HPDE6-E6E7 (cell line): Measurements from ENCODE around the gene PLEKHG4B.
"Not testable (repeated sequence)": the region's sequence is repeated elsewhere in the genome, so short reads cannot be mapped to it uniquely, and the experiment has no call there.

Experiments used
- DNase-seq: peaks from one replicate; pipeline ENCODE4 v3.0.0; 2011; ENCODE audit warnings: missing footprints; ENCODE audit errors: extremely low spot score

Gene PLEKHG4B

DNA sequence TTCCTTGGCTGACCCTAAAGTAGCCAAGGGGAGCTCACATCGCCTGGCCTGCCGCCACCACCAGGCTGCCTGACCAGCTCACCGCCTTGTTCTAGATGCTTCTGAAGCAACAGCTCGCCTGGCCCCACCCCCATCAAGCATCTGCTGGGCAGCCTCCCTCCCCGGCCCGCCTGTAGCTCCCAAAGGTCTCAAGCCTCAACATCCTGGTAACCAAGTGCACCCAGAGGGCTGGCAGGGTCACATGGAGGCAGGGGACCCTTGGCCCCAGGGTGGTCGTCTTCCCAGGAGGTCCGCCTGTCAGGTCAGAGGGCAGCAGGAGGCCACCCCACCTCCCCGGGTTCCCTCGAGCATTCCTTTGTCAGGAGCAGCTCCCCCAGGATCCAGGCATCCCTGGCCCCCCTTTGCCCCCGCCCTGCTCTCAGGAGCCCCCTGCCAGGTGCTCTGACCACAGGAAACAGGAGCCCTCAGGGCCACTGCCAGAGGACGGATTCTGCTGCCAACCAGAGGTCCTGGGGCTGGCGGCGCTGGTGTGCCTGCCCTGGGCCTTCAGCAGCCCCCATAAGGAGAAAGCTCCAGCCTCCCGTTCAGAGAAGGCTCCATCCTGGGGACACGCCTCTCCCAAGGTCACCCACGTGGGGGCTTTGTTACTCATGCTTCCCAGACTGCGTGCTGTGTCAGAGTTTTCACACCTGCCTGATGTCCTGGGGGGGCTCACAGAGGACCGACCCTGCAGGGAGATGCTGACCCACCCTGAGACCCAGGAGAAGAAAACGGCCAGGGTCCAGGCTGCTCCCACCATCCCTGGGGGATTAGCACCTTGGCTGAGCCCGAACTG lies 95.9 kb downstream of the PLEKHG4B start:
- no peak for DNase-seq

DNA sequence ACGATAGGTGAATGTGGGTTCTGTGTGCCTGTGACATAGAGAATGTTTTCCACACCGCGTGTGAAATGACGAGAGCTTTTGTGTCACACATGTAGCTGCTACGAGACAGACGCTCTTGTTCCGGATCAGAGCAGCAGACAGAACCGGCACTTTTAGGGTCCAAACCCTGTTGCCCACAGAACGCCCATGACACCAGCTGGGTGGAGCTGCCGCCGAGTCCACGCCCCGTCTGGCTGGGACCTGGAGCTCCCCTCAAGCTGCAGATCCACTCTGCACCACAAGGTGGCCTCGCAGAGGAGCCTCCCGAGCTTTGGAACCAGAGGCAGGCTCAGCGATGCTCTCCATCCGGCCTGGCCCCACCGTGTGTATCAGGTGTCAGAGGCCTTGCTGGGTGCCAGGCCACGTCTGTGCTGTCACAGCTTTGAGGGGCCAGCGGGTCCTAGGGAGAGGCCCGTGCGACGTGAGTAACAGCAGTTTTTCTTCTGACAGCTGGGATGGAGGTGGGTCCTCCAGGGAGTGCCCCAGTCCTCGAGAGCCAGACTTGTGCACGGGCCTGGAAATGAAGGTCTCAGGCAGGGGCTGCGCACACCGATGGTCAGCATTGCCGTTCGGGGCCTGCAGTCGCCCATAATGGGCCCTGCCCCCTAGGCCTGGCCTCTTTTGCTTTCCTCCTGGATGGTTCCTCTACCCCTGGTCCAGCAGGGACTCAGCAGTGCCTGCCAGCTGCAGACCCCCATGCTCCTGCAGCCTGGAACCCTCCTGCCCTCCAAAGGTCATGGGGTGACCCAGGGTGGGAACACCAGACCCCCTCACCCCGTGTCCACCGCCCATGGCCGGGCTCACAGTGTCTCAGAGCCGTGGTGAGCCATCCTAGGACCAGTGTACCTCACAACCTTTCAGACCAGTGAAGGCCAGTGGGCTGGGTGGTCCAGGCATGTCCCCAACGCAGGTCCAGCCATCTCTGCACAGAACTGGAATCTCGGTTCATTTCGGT lies 96.8 kb downstream of the PLEKHG4B start:
- DNase-seq = peak; percentile 96

- DNase-seq = no peak
These were observed 97.5 kb downstream of the PLEKHG4B start for GRCh38 chr5:189486-189885.

- DNase-seq = no peak
These were observed 98.0 kb downstream of the PLEKHG4B start for GRCh38 chr5:189976-190365.

DNA sequence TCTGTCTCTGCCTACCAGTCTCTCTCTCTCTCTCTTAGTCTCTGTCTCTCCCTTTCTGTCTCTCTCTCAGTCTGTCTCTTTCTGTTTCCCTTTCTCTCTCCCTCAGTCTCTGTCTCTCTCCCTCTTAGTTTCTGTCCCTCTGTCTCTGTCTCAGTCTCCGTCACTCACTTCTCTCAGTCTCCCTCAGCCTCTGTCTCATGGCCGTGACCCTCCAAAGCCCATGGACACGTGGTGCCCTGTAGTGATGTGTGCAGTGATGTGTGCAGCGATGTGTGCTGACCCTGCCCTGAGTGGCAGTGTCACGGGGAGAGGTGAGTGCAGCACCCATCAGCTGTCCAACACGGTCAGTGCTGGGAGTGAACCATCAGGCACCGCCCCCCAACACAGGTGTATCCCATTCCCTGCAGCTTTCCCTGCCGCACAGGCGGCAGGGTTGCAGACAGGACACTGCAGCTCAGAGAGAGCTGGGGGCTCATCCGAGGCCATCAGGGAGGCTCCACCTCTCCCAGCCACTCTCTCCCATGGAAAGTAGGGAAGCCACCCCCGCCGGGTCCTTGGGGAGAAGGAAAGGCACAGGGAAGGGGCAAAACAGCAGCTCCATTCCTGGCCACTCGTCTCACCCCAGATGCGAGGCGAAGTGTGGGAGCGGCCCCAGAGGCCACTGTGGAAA lies 98.5 kb downstream of the PLEKHG4B start:
- DNase-seq = no peak

GRCh38 chr5:191036-191948 lies 99.3 kb downstream of the PLEKHG4B start, which contains the start of gene LRRC14B:
Gene LRRC14B, plus strand, starts transcription at chr5:191495. Its CDS starts 44 bp downstream, at chr5:191539.
- no peak for DNase-seq

DNA sequence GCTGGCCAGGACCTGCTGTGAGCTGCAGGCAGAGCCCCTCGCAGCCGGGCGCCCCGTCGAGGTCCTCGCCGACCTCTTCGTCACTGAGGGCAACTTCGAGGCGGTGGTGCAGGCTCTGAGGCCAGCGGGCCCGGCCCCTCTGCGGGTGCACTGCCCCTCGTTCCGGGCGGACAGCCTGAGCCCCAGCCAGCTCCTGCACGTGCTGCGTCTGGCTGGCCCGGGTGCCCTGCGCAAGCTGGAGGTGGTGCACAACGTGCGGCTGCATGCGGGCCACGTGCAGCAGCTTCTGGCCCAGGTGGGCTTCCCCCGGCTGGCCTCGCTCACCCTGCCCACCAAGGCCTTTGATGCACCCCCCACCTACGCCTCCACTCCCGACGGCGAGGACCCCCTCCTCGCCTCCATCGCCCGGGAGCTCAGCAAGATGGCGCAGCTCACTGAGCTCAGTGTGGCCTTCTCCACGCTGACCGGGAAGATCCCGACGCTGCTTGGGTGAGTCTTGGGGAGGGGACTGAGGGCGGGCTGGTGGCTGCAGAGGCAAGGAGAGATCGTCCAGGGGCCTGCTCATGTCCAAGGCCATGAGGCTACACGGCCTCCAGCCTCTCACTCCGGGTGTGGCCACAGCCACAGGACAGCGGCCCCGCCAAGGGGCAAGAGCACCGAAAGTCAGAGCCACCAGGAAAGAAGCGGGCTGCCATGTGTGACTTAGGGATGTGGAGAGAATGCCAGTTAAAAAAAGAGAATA lies 100.2 kb downstream of the PLEKHG4B start:
- no peak for DNase-seq

GRCh38 chr5:192691-192969 lies 100.7 kb downstream of the PLEKHG4B start:
- no peak for DNase-seq

- no peak for DNase-seq
These were observed 101.2 kb downstream of the PLEKHG4B start for GRCh38 chr5:192970-193831.

- DNase-seq = no peak
These were observed 102.1 kb downstream of the PLEKHG4B start for GRCh38 chr5:194102-194501.

DNA sequence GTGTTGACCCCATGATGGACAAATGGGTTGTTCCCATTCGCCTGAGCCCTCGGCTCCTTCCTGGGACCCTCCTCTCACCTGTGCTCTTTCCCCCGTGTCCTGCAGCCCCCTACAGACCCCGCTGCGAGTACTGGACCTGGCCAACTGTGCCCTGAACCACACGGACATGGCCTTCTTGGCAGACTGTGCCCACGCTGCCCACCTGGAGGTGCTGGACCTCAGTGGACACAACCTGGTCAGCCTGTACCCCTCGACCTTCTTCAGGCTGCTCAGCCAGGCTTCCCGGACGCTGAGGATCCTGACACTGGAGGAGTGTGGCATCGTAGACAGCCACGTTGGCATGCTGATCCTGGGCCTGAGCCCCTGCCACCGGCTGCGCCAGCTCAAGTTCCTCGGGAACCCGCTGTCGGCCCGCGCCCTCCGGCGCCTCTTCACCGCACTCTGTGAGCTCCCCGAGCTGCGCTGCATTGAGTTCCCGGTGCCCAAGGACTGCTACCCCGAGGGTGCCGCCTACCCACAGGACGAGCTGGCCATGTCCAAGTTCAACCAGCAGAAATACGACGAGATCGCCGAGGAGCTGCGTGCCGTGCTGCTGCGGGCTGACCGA lies 102.7 kb downstream of the PLEKHG4B start:
- DNase-seq = no peak

DNA sequence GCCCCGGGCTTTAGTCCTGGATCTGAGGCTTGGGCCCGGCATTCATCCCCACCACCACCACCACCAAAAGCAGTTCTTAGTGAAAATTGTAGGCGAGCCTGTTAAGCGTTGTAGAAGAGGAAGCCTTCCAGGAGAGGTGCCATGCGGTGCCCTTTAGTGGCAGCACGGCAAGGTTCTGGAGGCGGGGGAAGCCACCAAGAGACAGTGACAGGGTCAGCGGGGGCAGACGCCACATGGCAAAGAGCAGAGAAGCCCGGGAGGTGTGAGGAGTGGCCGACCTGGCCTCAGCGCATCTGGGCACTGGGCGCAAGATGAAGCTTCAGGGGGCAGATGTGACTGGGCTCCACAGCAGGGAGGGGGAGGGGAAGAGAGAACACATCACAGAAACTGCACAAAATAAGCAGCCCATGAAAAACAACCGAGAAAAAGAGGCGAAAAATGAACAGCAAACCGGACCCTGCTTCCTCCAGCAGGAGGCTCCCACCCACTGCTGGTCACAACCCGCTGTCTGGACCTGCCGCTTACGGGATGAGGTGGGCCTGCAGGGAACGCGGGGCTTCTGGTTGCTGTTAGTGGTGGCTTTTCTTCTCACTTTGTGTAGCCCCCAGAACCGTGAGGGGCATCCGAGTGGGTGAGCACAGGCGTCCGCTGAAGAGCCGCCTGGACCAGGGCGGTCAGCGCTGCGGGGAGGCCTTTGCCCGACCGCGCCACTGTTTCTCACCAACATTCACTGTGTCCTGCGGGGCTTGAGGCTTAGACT lies 103.6 kb downstream of the PLEKHG4B start:
- DNase-seq = no peak

DNA sequence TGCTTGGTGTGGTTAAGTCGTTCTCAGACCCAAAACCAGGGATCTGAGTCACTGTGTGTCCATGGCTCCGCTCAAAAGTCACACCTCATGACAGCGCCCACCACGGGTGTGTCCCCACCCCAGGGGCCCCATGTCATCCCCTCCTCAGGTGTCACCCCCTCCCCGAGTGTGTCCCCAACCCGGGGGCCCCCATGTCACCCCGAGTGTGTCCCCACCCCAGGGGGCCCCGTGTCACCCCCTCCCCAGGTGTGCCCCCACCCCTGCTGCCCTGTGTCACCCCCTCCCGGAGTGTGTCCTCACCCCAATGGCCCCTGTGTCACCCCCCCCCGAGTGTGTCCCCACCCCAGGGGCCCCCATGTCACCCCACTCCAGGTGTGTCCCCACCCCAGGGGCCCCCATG lies 104.4 kb downstream of the PLEKHG4B start:
- DNase-seq = no peak

DNA sequence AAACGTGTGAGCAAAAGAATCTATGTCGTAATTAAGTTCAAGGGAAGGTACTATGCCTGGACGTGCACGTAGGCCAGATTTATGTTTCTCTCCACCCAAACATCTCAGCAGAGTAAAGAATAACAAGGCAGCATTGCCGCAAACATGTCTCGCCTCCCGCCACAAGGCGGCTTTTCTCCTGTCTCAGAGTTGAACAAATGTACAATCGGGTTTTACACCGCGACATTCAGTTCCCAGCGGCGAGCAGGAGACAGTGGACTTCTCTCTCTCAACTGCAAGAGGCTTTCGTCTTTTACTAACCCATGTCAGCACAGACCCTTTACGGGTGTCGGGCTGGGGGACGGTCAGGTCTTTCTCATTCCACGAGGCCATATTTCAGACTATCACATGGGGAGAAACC lies 105.1 kb downstream of the PLEKHG4B start:
- not testable (repeated sequence) for DNase-seq

DNA sequence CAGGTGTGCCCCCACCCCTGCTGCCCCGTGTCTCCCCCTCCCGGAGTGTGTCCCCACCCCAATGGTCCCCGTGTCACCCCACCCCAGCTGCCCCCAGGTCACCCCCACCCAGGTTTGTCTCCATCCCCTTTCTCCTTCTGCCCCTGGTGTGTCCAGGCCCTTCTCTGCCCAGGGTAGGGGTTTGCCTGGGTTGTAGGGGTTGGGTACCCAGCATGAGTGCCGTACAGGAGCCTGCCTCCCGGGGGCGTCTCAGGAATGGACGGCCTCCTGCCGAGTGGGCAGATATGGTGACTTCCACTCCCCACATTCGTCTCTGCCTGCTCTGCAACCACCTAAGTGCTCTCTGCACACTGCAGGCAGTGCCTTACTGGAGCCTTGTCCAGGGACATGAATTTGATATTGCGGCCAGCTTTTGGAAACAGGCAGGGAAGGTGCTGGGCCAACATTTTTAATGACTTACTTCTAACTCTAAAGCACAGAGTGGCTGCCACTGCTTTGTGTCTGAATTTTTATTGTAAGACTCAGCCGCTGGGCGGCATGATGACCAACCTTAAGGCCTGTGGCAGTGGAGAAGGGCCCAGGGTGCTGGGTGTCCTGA lies 106.0 kb downstream of the PLEKHG4B start:
- no peak for DNase-seq

DNA sequence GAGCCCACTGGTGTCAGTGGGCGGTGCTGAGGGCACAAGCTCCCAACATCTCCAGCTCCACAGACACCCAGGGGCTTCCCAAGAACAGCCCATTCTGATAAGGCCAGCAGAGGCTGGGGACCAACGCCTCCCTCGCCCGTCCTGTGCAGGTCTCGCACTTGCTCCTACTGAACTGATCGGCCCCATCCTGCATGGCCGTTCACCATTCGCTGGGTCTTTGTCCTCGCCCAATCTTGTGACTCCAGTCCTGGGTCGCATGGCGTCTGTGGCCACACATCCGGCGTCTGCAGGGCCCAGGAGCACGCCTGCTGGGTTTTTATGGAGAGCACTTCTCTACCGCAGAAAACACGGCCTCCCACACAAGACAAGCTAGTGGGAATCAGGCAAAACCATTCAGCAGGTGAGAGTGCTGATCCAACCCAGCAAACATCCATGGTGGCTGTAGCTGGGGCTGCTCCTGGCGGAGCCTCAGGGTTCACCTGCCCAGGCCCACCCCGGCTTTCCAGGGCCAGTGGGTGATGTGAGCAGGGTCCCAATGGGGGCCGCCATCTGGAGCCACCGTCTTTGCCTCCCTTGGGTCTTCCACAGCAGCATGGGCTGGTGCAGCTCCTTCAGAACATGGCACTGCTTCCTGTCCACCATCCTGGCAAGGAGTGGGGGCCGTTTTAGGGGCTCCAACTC lies 106.7 kb downstream of the PLEKHG4B start:
- DNase-seq = no peak
